GM21723 (cell line): ENCODE data around the gene MGAT2.
A peak's percentile ranks its signal among the peaks of the same experiment; 100 is the strongest.
"Not testable (repeated sequence)": the region's sequence is repeated elsewhere in the genome, so short reads cannot be mapped to it uniquely, and the experiment has no call there.

Experiments used
- ATAC-seq: cut with Tn5 transposase; IDR thresholded peaks from one replicate; pipeline ENCODE4 v1.9.1; 2021; ENCODE audit warnings: mild to moderate bottlenecking, moderate library complexity; ENCODE audit not compliant: unreplicated experiment

MGAT2 gene

GRCh38 chr14:49612251-49612650 is 8.3 kb upstream of the MGAT2 start:
- ATAC-seq: no peak

DNA sequence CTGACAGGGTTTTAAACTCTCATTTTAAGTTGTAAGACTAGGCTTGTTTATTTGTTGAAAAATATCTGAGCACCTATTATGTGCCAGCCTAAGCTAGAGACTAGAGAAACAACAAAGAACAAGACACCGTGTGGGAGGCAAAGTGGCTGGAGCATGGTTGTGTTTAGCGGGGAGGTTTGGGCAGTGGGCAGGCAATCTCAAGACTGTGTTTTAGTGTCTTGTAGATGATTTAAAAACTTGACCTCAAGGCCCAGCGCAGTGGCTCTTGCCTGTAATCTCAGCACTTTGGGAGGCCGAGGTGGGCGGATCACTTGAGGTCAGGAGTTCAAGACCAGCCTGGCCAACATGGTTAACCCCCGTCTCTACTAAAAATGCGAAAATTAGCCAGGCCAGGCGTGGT is 7.9 kb upstream of the MGAT2 start:
- ATAC-seq: no peak

DNA sequence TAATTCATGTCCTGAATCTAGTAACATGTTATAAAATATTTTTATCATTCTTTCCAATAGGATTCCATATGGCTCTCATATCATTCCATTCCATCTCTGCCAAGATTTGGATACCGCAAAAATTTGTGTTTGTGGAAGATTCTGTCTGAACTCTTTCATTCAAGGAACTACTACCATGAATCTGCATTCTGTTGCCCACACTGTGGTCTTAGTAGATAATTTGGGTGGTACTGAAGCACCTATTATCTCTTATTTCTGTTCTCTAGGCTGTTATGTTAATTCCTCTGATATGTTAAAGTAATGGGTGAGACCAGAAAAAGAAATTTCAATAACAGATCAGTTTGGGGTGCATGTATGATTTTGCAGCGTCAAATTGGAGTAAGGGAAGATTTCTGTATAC is 6.4 kb upstream of the MGAT2 start:
- ATAC-seq: no peak

- no peak for ATAC-seq
These were observed 4.8 kb upstream of the MGAT2 start for GRCh38 chr14:49615776-49616175.

GRCh38 chr14:49617852-49618519 is 2.6 kb upstream of the MGAT2 start:
- ATAC-seq: no peak

DNA sequence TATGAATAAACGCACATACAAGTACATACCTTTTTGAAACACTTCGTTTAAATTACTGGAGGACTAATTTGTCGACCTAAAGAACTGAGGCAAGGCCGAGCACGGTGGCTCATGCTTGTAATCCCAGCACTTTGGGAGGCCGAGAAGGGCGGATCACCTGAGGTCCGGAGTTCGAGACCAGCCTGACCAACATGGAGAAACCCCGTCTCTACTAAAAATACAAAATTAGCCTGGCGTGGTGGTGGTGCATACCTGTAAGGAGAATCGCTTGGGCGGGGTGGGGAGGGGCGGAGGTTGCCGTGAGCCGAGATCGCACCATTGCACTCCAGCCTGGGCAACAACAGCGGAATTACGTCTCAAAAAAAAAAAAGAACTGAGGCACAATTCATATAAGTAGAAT is 1.3 kb upstream of the MGAT2 start:
- ATAC-seq: not testable (repeated sequence)

- no peak for ATAC-seq
These were observed 869 bp upstream of the MGAT2 start for GRCh38 chr14:49619730-49620129.

- ATAC-seq: peak; percentile 30
These were observed 699 bp downstream of the MGAT2 start for GRCh38 chr14:49621114-49621881.

GRCh38 chr14:49622022-49622607 is 1.5 kb downstream of the MGAT2 start:
- ATAC-seq: no peak

DNA sequence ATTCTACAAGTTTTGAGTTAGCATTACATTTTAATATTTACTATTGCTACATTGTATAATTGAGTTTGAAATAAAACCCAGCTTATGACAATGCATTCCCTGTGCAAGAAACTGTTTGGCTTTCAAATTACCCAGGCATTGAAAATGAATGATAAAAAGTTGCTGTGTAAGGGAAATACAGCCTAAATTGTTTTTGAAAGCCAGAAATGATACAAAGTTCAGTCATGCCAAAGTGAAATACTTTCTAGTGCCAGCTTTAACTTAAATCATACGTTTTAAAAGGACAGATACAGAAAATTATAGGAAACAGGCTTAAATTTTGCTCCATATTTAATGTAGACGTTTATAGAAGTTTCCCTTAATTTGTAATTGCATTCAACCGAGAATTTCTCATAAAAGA is 2.8 kb downstream of the MGAT2 start:
- ATAC-seq: no peak

GRCh38 chr14:49623941-49624839 is 3.6 kb downstream of the MGAT2 start:
- ATAC-seq: no peak

DNA sequence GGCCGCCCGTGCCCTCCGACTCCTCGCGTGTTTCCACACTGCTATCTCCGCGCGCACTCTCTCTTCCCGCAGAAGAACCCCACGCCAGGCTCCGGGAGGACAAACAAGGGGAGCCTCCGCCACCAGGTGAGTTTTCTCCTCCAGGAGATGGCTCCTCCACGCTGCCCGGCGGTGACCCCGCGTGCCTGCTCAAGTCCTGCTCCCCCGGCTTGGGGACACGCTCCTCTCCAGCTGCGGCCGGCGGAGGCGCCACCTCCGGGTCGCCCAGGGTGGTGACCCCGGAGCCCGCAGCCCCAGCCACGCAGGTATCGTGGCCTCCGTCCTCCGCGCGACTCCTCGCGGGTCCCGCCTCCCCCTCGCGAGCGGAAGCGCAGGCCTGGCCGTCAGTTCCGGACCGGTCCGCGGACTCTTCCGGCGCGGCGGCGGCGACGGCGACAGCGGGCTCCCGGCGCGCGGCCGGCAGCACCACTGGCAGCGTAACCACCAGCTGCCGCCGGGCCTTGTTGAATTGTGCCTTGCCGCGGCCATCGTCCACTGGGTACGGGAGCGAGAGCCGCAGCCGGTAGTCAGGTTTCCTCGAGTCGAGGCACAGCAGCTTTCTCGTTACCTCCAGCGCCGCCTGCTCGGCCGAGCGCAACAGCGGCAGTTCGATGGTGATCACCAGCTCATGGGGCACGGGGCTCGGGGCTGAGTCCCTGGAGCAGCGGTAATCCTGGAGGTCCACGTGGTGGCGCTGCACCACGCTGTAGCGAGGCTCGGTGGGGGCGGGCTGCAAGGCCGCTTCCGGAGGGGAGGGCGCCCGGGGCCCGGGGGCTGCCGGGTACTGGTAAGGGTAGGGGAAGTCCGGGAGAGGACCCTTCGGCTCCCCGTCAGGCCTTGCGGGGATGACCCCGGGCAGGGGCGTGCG is 13.3 kb downstream of the MGAT2 start:
- ATAC-seq: peak; percentile 77

- peak; percentile 35 for ATAC-seq
These were observed 14.1 kb downstream of the MGAT2 start, which contains the start of gene DNAAF2 for GRCh38 chr14:49634547-49635334. Gene DNAAF2, minus strand, starts transcription at chr14:49635244. Its CDS starts 95 bp downstream, at chr14:49635149.

GRCh38 chr14:49636866-49637265 is 16.3 kb downstream of the MGAT2 start:
- no peak for ATAC-seq

DNA sequence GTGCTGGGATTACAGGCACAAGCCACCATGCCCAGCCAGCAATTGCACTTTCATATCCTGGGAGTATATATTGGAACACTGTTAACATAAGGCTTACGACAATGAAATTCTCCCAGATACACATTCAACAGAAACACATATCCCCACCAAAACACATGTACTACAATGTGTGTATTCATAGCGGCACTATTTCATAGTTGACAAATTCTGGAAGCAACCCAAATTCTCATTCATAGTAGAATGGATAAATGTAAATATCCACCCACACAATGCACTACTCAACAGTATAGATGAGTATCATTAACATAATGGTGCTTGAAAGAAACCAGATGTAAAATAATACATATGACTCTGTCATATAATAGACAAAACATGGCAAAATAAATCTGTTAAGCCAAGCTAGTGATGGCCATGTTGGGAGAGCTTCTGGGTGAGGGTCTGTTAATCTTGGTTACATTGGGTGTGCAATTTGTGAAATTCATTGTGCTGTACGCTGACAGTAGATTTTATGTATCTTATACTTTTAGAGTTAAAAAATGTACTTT is 17.0 kb downstream of the MGAT2 start:
- no peak for ATAC-seq

DNA sequence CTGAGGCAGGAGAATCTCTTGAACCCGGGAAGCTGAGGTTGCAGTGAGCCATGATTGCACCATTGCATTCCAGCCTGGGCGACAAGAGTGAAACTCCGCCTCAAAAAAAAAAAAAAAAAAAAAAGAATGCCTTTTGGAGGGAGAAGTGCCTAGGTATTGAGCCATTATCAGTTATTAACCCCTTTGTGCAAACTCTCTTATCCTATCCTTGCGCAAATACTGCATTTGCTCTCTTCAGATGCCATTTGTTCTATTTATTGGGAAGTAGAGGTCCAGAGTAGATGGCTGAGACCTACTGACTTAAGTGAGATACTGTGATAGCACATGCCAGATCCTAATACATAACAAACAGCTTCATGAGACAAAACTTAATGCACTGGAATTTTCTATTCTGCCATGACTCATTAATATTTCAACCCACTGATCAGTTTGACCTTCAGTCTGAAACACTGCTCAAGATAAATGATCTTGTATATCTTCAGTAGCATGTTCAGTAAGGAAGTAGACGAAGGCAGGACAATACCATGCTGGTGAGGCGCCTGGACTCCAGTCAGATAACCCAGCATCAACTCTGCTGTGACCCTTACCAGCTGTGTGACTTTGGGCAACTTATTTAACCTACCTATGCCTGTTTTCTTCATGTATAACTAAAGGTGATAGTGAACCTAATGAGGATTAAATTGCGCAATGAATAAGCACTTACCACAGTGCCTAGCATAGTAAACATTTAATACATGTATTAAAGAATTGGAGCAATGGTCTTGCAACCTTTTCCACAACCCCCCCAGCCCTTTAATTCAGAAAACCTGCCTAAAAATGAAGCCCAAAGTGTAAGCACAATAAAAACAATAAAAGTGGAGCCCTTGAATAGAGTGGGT is 20.2 kb downstream of the MGAT2 start:
- ATAC-seq: no peak

- ATAC-seq: no peak
These were observed 21.1 kb downstream of the MGAT2 start for GRCh38 chr14:49641697-49642129.

GRCh38 chr14:49642163-49642562 is 21.6 kb downstream of the MGAT2 start:
- ATAC-seq: no peak
